Activated T-helper 1 cell treated with Interleukin-2 at 50 U/mL for 16 hours (primary cell): Measurements from ENCODE around the gene CEMIP2.
"Not testable (repeated sequence)": the region's sequence is repeated elsewhere in the genome, so short reads cannot be mapped to it uniquely, and the experiment has no call there.

ENCODE experiments used
- DNase-seq: peaks from one replicate; pipeline ENCODE4 v3.0.0-alpha.2; 2020; ENCODE audit warnings: low read depth

Gene CEMIP2

GRCh38 chr9:71710201-71710600, 58.1 kb downstream of the CEMIP2 start:
- no peak for DNase-seq

- DNase-seq = no peak
Observed at GRCh38 chr9:71709384-71709783, 58.9 kb downstream of the CEMIP2 start.

- no peak for DNase-seq
Observed at GRCh38 chr9:71706176-71706575, 62.1 kb downstream of the CEMIP2 start.

GRCh38 chr9:71704796-71705195, 63.5 kb downstream of the CEMIP2 start:
- no peak for DNase-seq

- no peak for DNase-seq
Observed at GRCh38 chr9:71703172-71703872, 65.0 kb downstream of the CEMIP2 start.

GRCh38 chr9:71697882-71698281, 70.4 kb downstream of the CEMIP2 start:
- no peak for DNase-seq

- no peak for DNase-seq
Observed at GRCh38 chr9:71694332-71694731, 74.0 kb downstream of the CEMIP2 start.

GRCh38 chr9:71693607-71694006, 74.7 kb downstream of the CEMIP2 start:
- DNase-seq = no peak

GRCh38 chr9:71692337-71692736, 76.0 kb downstream of the CEMIP2 start:
- DNase-seq = no peak

- not testable (repeated sequence) for DNase-seq
Observed at GRCh38 chr9:71691576-71691975, 76.7 kb downstream of the CEMIP2 start.

GRCh38 chr9:71690689-71691435, 77.5 kb downstream of the CEMIP2 start:
- no peak for DNase-seq

- no peak for DNase-seq
Observed at GRCh38 chr9:71690063-71690688, 78.1 kb downstream of the CEMIP2 start.

- no peak for DNase-seq
Observed at GRCh38 chr9:71687676-71688075, 80.6 kb downstream of the CEMIP2 start.

- no peak for DNase-seq
Observed at GRCh38 chr9:71685988-71686387, 82.3 kb downstream of the CEMIP2 start.

GRCh38 chr9:71685394-71685793, 82.9 kb downstream of the CEMIP2 start:
- no peak for DNase-seq

GRCh38 chr9:71684566-71684965, 83.7 kb downstream of the CEMIP2 start:
- DNase-seq = no peak

- no peak for DNase-seq
Observed at GRCh38 chr9:71683598-71684235, 84.6 kb downstream of the CEMIP2 start.

- no peak for DNase-seq
Observed at GRCh38 chr9:71681708-71682272, 86.5 kb downstream of the CEMIP2 start.

- no peak for DNase-seq
Observed at GRCh38 chr9:71681104-71681707, 87.1 kb downstream of the CEMIP2 start.

GRCh38 chr9:71680189-71680980, 87.9 kb downstream of the CEMIP2 start:
- no peak for DNase-seq

GRCh38 chr9:71678999-71679398, 89.3 kb downstream of the CEMIP2 start:
- no peak for DNase-seq
